ENCODE results near the gene FBRSL1. TPM values are rescaled to one million over a fixed set of nuclear protein-coding genes. Genes with fewer than 3 reads are reported as not detected.

Gene FBRSL1
- total RNA-seq, 1 experiment from 2014 or later, result 130 TPM

DNA sequence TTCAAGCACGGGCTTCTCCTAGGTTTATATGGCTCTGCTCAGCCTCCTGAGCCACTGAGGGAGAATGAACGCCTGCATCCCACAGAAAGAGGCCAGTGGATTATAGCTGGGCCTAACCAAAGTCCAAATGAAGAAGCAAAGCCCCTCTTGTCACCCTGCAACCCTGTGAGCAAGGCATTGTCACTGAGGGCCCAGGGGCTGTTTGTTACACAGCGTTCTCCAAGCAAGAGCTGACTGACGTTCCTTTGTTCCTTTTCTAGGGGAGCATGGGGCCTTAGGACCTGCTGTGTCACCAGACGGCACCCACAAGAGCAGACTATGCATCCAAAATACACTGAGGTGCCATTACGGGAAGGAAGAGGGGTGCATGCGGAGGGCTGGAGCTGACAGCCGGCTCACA lies 4.3 kb upstream of the FBRSL1 start:
- POLR2A ChIA-PET (ENCODE audit: low non-redundant PET), result no interaction called here
- BruUV-seq (replicated peaks), result no TSS peak
- H3K4me1 ChIP-seq (ENCODE audit: insufficient read depth, low read length, poor library complexity, severe bottlenecking), result peaks cover 8% of the 10 kb centered on the region
- TF ChIP-seq, protein P1, sequence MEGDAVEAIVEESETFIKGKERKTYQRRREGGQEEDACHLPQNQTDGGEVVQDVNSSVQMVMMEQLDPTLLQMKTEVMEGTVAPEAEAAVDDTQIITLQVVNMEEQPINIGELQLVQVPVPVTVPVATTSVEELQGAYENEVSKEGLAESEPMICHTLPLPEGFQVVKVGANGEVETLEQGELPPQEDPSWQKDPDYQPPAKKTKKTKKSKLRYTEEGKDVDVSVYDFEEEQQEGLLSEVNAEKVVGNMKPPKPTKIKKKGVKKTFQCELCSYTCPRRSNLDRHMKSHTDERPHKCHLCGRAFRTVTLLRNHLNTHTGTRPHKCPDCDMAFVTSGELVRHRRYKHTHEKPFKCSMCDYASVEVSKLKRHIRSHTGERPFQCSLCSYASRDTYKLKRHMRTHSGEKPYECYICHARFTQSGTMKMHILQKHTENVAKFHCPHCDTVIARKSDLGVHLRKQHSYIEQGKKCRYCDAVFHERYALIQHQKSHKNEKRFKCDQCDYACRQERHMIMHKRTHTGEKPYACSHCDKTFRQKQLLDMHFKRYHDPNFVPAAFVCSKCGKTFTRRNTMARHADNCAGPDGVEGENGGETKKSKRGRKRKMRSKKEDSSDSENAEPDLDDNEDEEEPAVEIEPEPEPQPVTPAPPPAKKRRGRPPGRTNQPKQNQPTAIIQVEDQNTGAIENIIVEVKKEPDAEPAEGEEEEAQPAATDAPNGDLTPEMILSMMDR (conservative IDR thresholded peaks at IDR 0.05; ENCODE audit: low read depth, low read length), result no peak
- no peak for TF ChIP-seq EZH2 (IDR thresholded peaks at IDR 0.05; ENCODE audit: borderline replicate concordance, low read depth, low read length, poor library complexity, severe bottlenecking)
- intact Hi-C loops (cut with micrococcal nuclease; ENCODE audit: unreplicated experiment), result no loop called here
- no peak overlapping the region for H3K4me3 ChIP-seq (ENCODE audit: low read depth, low read length, poor library complexity, severe bottlenecking)
- DNase-seq (ENCODE audit: low spot score), result no peak
- H3K9me3 ChIP-seq (ENCODE audit: low read depth, low read length, poor library complexity, severe bottlenecking), result no peaks in the 10 kb centered on the region
- H3K27ac ChIP-seq (ENCODE audit: low read depth, low read length, poor library complexity, severe bottlenecking), result no peak overlapping the region
- H3K27me3 ChIP-seq (replicated peaks; ENCODE audit: insufficient read depth, low read depth, low read length, poor library complexity), result no peaks in the 10 kb centered on the region
- CTCF ChIA-PET, result no interaction called here
- no peaks in the 10 kb centered on the region for H3K36me3 ChIP-seq (ENCODE audit: insufficient read depth, low read length, poor library complexity, severe bottlenecking)

DNA sequence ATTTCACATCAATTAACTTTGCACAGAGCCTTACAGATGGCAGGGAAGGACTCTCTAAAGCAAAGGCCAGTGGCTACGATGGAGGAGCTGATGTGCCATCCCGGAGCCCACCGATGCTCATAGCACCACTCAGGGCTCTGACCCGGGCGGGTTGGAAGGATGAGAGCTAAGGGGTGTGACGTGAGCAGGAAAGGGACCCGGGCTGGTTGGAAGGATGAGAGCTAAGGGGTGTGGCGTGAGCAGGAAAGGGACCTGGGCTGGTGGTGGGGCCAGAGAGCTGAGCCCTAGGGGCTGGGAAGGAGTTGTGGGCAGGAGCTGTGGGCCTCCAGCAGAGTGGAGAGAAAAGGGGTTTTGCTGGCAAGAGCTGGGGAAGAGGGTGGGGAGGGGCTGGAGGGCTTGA lies 3.8 kb upstream of the FBRSL1 start:
- intact Hi-C loops (cut with micrococcal nuclease; ENCODE audit: unreplicated experiment), result no loop called here
- DNase-seq (ENCODE audit: low spot score), result no peak
- H3K4me1 ChIP-seq (ENCODE audit: insufficient read depth, low read length, poor library complexity, severe bottlenecking), result peaks cover 9% of the 10 kb centered on the region
- ChIA-PET CTCF (no interaction called here), POLR2A (ENCODE audit: low non-redundant PET) (no interaction called here)
- no peaks in the 10 kb centered on the region for H3K36me3 ChIP-seq (ENCODE audit: insufficient read depth, low read length, poor library complexity, severe bottlenecking)
- BruUV-seq (replicated peaks), result no TSS peak
- no peak overlapping the region for H3K27ac ChIP-seq (ENCODE audit: low read depth, low read length, poor library complexity, severe bottlenecking)
- TF ChIP-seq, protein P1 (conservative IDR thresholded peaks at IDR 0.05; ENCODE audit: low read depth, low read length), result no peak
- TF ChIP-seq EZH2 (IDR thresholded peaks at IDR 0.05; ENCODE audit: borderline replicate concordance, low read depth, low read length, poor library complexity, severe bottlenecking), result no peak
- no peaks in the 10 kb centered on the region for H3K27me3 ChIP-seq (replicated peaks; ENCODE audit: insufficient read depth, low read depth, low read length, poor library complexity)
- H3K4me3 ChIP-seq (ENCODE audit: low read depth, low read length, poor library complexity, severe bottlenecking), result no peak overlapping the region
- no peaks in the 10 kb centered on the region for H3K9me3 ChIP-seq (ENCODE audit: low read depth, low read length, poor library complexity, severe bottlenecking)

DNA sequence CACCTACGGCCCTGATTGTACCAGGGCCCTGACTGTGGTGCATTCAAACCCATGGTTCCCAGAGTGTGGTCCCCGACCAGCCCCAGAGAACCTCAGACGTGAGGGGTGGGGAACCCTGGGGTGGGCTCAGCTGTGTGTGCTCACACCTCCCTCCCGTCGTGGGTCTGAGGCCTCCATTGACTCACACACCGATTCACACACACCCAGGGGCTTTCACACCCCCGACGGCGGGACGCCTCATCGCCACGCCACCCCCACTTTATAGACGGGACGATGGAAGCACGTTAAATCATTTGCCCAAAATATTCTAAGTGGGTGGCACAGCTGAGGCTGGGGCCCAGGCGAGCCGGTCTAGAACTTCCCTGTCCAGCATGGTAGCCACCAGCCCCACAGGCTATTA lies 3.4 kb upstream of the FBRSL1 start:
- no peaks in the 10 kb centered on the region for H3K9me3 ChIP-seq (ENCODE audit: low read depth, low read length, poor library complexity, severe bottlenecking)
- POLR2A ChIA-PET (ENCODE audit: low non-redundant PET), result no interaction called here
- TF ChIP-seq EZH2 (IDR thresholded peaks at IDR 0.05; ENCODE audit: borderline replicate concordance, low read depth, low read length, poor library complexity, severe bottlenecking), result no peak
- TF ChIP-seq, protein P1 (conservative IDR thresholded peaks at IDR 0.05; ENCODE audit: low read depth, low read length), result no peak
- H3K4me1 ChIP-seq (ENCODE audit: insufficient read depth, low read length, poor library complexity, severe bottlenecking), result peaks cover 13% of the 10 kb centered on the region
- no peaks in the 10 kb centered on the region for H3K27me3 ChIP-seq (replicated peaks; ENCODE audit: insufficient read depth, low read depth, low read length, poor library complexity)
- no peak for DNase-seq (ENCODE audit: low spot score)
- CTCF ChIA-PET, result no interaction called here
- H3K4me3 ChIP-seq (ENCODE audit: low read depth, low read length, poor library complexity, severe bottlenecking), result no peak overlapping the region
- intact Hi-C loops (cut with micrococcal nuclease; ENCODE audit: unreplicated experiment), result no loop called here
- BruUV-seq (replicated peaks), result no TSS peak
- H3K36me3 ChIP-seq (ENCODE audit: insufficient read depth, low read length, poor library complexity, severe bottlenecking), result no peaks in the 10 kb centered on the region
- no peak overlapping the region for H3K27ac ChIP-seq (ENCODE audit: low read depth, low read length, poor library complexity, severe bottlenecking)
